Sigmoid colon (tissue), 4 donors: ENCODE measurements around the gene TMEM225B.
"Not testable (repeated sequence)": the region's sequence is repeated elsewhere in the genome, so short reads cannot be mapped to it uniquely, and the experiment has no call there.

Experiments
- CTCF ChIP-seq, 4 experiments: fragments of 450-650 bp in 3 of 4; fragments of 200-600 bp in 1 of 4; IDR thresholded peaks; one replicate each; pipeline ENCODE4 v1.5.1; 2016 to 2019; ENCODE audit warnings: antibody characterized with exemption in 4 of 4, mild to moderate bottlenecking in 3 of 4, moderate library complexity in 2 of 4
- EP300 ChIP-seq, 4 donors: sonication (generic); formaldehyde crosslinking; IDR thresholded peaks; one replicate each; pipeline ENCODE4 v1.6.1; 2017; ENCODE audit warnings: antibody characterized with exemption in 4 of 4
- POLR2A ChIP-seq, 2 donors: fragments of 450-650 bp; IDR thresholded peaks; one replicate each; pipeline ENCODE4 v1.6.1; 2016; ENCODE audit warnings: antibody characterized with exemption in 2 of 2, mild to moderate bottlenecking in 2 of 2, moderate library complexity in 2 of 2
- POLR2AphosphoS5 ChIP-seq, 4 donors: sonication (generic); formaldehyde crosslinking; IDR thresholded peaks; one replicate each; pipeline ENCODE4 v1.6.1; 2017; ENCODE audit warnings: antibody characterized with exemption in 4 of 4

DNA sequence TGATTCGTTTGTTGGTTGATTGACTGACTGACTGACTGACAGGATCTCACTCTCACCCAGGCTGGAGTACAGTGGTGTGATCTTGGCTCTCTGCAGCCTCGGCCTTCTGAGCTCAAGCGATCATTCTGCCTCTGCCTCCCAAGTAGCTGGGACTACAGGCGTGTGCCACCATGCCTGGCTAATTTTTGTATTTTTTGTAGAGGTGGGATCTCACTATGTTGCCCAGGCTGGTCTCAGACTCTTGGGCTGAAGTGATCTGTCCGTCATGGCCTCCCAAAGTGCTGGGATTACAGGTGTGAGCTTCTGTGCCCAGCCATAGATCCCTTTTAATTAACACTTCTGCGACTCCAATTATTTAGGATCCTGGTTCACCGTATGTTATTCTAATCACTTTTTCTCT lies 29.3 kb upstream of the TMEM225B start:
- TF ChIP-seq POLR2A, POLR2AphosphoS5, CTCF, EP300 (IDR thresholded peaks at IDR 0.05): not testable (repeated sequence)
